ENCODE results near the gene LCA5.

DNA sequence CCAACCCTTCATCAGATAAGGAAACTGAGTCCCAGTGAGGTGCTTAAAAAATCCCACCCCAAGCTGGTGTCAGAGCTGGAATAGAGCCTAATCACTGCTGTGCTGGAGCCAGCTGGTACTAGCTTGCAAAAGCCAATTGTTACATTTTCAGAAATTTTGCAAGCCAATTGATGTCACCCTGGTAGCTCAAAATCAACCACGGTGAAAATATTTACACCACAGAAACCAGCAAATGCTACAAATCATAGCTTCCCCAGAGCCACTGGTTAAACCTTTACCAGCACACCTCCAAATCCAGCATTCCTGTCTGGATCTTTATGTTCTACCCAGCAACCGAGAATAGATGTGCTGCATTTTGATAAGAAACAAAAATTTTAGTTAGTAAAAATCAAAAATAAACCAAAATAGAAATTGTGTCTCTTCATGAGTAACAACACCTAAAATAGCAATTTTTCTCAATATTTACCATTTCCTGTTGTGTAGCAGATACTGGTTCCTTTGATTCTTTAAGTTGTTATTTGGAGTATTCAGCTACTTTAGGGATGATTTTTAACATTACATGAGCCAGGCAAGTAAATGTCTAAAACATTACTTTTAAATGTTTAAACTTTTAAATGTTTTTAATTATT lies 7.2 kb upstream of the LCA5 start:
- TF ChIP-seq TAF1 (IDR thresholded peaks at IDR 0.05; ENCODE audit: borderline replicate concordance, insufficient read depth, low read length) (no peak), POLR2AphosphoS5 (IDR thresholded peaks at IDR 0.05; ENCODE audit: low read depth, low read length) (no peak), SIN3A (IDR thresholded peaks at IDR 0.05; ENCODE audit: borderline replicate concordance, insufficient read depth, low read length) (no peak), FOXP2 (optimal IDR thresholded peaks at IDR 0.05; ENCODE audit: borderline replicate concordance, extremely low read depth, extremely low read length, insufficient read depth) (no peak)
- TF ChIP-seq, protein P1, sequence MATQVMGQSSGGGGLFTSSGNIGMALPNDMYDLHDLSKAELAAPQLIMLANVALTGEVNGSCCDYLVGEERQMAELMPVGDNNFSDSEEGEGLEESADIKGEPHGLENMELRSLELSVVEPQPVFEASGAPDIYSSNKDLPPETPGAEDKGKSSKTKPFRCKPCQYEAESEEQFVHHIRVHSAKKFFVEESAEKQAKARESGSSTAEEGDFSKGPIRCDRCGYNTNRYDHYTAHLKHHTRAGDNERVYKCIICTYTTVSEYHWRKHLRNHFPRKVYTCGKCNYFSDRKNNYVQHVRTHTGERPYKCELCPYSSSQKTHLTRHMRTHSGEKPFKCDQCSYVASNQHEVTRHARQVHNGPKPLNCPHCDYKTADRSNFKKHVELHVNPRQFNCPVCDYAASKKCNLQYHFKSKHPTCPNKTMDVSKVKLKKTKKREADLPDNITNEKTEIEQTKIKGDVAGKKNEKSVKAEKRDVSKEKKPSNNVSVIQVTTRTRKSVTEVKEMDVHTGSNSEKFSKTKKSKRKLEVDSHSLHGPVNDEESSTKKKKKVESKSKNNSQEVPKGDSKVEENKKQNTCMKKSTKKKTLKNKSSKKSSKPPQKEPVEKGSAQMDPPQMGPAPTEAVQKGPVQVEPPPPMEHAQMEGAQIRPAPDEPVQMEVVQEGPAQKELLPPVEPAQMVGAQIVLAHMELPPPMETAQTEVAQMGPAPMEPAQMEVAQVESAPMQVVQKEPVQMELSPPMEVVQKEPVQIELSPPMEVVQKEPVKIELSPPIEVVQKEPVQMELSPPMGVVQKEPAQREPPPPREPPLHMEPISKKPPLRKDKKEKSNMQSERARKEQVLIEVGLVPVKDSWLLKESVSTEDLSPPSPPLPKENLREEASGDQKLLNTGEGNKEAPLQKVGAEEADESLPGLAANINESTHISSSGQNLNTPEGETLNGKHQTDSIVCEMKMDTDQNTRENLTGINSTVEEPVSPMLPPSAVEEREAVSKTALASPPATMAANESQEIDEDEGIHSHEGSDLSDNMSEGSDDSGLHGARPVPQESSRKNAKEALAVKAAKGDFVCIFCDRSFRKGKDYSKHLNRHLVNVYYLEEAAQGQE (IDR thresholded peaks at IDR 0.05; ENCODE audit: insufficient read depth in 1 of 2, low read depth in 2 of 2, low read length in 2 of 2) = no peak
